Parathyroid adenoma (tissue), 2 donors: ENCODE data around the gene RAB4B.

ENCODE experiments used
- H2AFZ ChIP-seq: fragments of 300-600 bp; sonication (generic); one replicate; pipeline ENCODE4 v1.7.0; 2017; ENCODE audit warnings: antibody characterized with exemption, mild to moderate bottlenecking
- H3K27ac ChIP-seq: fragments of 300-600 bp; sonication (generic); one replicate; pipeline ENCODE4 v1.7.0; 2017
- H3K27me3 ChIP-seq: fragments of 300-600 bp; sonication (generic); one replicate; pipeline ENCODE4 v1.7.0; 2017; ENCODE audit warnings: low read length; ENCODE audit not compliant: control insufficient read depth, insufficient read depth
- H3K36me3 ChIP-seq: fragments of 300-600 bp; sonication (generic); one replicate; pipeline ENCODE4 v1.7.0; 2017; ENCODE audit warnings: low read length; ENCODE audit not compliant: control insufficient read depth, insufficient read depth
- H3K4me1 ChIP-seq: fragments of 300-600 bp; sonication (generic); one replicate; pipeline ENCODE4 v1.7.0; 2017; ENCODE audit warnings: control low read depth
- H3K4me2 ChIP-seq: fragments of 300-600 bp; sonication (generic); one replicate; pipeline ENCODE4 v1.7.0; 2017; ENCODE audit warnings: low read length
- H3K4me3 ChIP-seq: fragments of 300-600 bp; sonication (generic); one replicate; pipeline ENCODE4 v1.7.0; 2017; ENCODE audit warnings: low read depth, low read length
- H3K79me2 ChIP-seq: fragments of 300-600 bp; sonication (generic); one replicate; pipeline ENCODE4 v1.7.0; 2017; ENCODE audit warnings: control low read depth
- H3K9ac ChIP-seq: fragments of 300-600 bp; sonication (generic); one replicate; pipeline ENCODE4 v1.7.0; 2017; ENCODE audit warnings: mild to moderate bottlenecking
- H3K9me3 ChIP-seq: fragments of 300-600 bp; sonication (generic); one replicate; pipeline ENCODE4 v1.7.0; 2017; ENCODE audit warnings: low read length; ENCODE audit not compliant: control insufficient read depth
- TF ChIP-seq, protein P1 (sequence below): fragments of 300-600 bp; sonication (generic); IDR thresholded peaks from one replicate; pipeline ENCODE4 v1.7.0; 2017; ENCODE audit warnings: antibody characterized with exemption, mild to moderate bottlenecking
- donor health status: primary hyperparathyroidism.

RAB4B gene

GRCh38 chr19:40744554-40745401 is 33.3 kb upstream of the RAB4B start:
- Histone ChIP-seq H3K4me1 (peaks cover 10% of the 10 kb centered on the region), H3K4me3 (no peak overlapping the region), H3K9me3 (no peaks in the 10 kb centered on the region), H3K27me3 (no peaks in the 10 kb centered on the region), H3K27ac (no peak overlapping the region), H2AFZ (peak overlapping the region; percentile 54), H3K9ac (no peak overlapping the region), H3K4me2 (no peak overlapping the region), H3K36me3 (no peaks in the 10 kb centered on the region), H3K79me2 (no peaks in the 10 kb centered on the region)
- TF ChIP-seq, protein P1, sequence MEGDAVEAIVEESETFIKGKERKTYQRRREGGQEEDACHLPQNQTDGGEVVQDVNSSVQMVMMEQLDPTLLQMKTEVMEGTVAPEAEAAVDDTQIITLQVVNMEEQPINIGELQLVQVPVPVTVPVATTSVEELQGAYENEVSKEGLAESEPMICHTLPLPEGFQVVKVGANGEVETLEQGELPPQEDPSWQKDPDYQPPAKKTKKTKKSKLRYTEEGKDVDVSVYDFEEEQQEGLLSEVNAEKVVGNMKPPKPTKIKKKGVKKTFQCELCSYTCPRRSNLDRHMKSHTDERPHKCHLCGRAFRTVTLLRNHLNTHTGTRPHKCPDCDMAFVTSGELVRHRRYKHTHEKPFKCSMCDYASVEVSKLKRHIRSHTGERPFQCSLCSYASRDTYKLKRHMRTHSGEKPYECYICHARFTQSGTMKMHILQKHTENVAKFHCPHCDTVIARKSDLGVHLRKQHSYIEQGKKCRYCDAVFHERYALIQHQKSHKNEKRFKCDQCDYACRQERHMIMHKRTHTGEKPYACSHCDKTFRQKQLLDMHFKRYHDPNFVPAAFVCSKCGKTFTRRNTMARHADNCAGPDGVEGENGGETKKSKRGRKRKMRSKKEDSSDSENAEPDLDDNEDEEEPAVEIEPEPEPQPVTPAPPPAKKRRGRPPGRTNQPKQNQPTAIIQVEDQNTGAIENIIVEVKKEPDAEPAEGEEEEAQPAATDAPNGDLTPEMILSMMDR = peak; percentile 12

GRCh38 chr19:40745402-40745780 is 32.7 kb upstream of the RAB4B start:
- H3K4me1 ChIP-seq = peaks cover 13% of the 10 kb centered on the region
- H3K27ac ChIP-seq = no peak overlapping the region

DNA sequence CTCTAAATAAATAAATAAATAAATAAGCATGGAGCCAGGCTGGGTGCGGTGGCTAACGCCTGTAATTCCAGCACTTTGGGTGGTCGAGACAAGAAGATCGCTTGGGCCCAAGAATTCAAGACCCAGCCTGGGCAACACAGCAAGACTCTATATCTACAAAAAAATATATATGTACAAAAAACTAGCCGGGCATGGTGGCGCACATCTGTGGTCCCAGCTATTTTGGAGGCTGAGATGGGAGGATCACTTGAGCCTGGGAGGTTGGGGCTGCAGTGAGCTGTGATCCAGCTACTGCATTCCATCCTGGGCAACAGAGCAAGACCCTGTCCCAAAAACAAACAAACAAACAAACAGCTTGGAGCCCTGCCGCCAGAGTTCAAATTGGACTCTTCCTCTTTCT is 30.5 kb upstream of the RAB4B start:
- Histone ChIP-seq H3K27ac (no peak overlapping the region), H3K79me2 (peaks cover 11% of the 10 kb centered on the region), H3K36me3 (no peaks in the 10 kb centered on the region), H3K27me3 (no peaks in the 10 kb centered on the region), H3K9ac (no peak overlapping the region), H3K9me3 (no peaks in the 10 kb centered on the region), H3K4me1 (peaks cover 13% of the 10 kb centered on the region), H3K4me3 (no peak overlapping the region), H3K4me2 (no peak overlapping the region), H2AFZ (no peak overlapping the region)
- TF ChIP-seq, protein P1 = no peak

More at GRCh38 chr19:40745402-40745780, 32.7 kb upstream of the RAB4B start:
- Histone ChIP-seq H3K9ac (no peak overlapping the region), H3K4me2 (no peak overlapping the region), H3K9me3 (no peaks in the 10 kb centered on the region), H3K79me2 (no peaks in the 10 kb centered on the region), H2AFZ (no peak overlapping the region), H3K27me3 (no peaks in the 10 kb centered on the region), H3K4me3 (no peak overlapping the region), H3K36me3 (no peaks in the 10 kb centered on the region)
- TF ChIP-seq, protein P1 = no peak

- Histone ChIP-seq H3K9me3 (no peaks in the 10 kb centered on the region), H3K4me1 (peaks cover 11% of the 10 kb centered on the region), H3K4me3 (peak within 1 kb of the TSS; percentile 98), H3K27ac (peak within 1 kb of the TSS; percentile 94), H3K4me2 (peak within 1 kb of the TSS; percentile 99), H3K27me3 (no peaks in the 10 kb centered on the region), H3K9ac (peak within 1 kb of the TSS; percentile 42), H2AFZ (peak within 1 kb of the TSS; percentile 87), H3K79me2 (peaks cover 26% of the 10 kb centered on the region), H3K36me3 (no peaks in the 10 kb centered on the region)
- TF ChIP-seq, protein P1 = no peak
Measured at GRCh38 chr19:40750058-40750873, 27.8 kb upstream of the RAB4B start, which contains the start of gene ACTMAP. ACTMAP (minus strand) TSS chr19:40750477; CDS start chr19:40749803, 674 bp downstream.
